Measurements from ENCODE around the gene ATP11A.

GRCh38 chr13:112688560-112689302, 1.1 kb upstream of the ATP11A start:
- TF ChIP-seq GATA2 (IDR thresholded peaks at IDR 0.05; ENCODE audit: low read depth, low read length) (no peak), GATA3 (IDR thresholded peaks at IDR 0.05; ENCODE audit: low read depth, low read length) (no peak)
